Skeletal muscle satellite cell (primary cell): ENCODE measurements around the gene INVS.

ENCODE experiments used
- H3K27me3 ChIP-seq: 2 replicates; pipeline ENCODE4 v1.7.0; 2013; ENCODE audit warnings: low read length; ENCODE audit not compliant: control insufficient read depth, insufficient read depth
- H3K36me3 ChIP-seq: 2 replicates; pipeline ENCODE4 v1.7.0; 2013; ENCODE audit warnings: mild to moderate bottlenecking, control low read depth, low read length; ENCODE audit not compliant: insufficient read depth
- H3K4me1 ChIP-seq: 2 replicates; pipeline ENCODE4 v1.7.0; 2013; ENCODE audit warnings: low read length; ENCODE audit not compliant: control insufficient read depth, insufficient read depth
- H3K4me2 ChIP-seq: 2 replicates; pipeline ENCODE4 v1.7.0; 2013; ENCODE audit warnings: mild to moderate bottlenecking, low read length
- H3K4me3 ChIP-seq: 2 replicates; pipeline ENCODE4 v1.7.0; 2013; ENCODE audit warnings: low read length
- H3K9ac ChIP-seq: 2 replicates; pipeline ENCODE4 v1.7.0; 2013; ENCODE audit warnings: mild to moderate bottlenecking, low read depth, low read length, moderate library complexity
- H3K9me3 ChIP-seq: replicated peaks from 2 replicates; pipeline ENCODE4 v1.7.0; 2013; ENCODE audit warnings: mild to moderate bottlenecking, control low read depth, low read length

The INVS gene

GRCh38 chr9:100285601-100286000, 186.6 kb downstream of the INVS start:
- Histone ChIP-seq H3K9me3 (peaks cover 6% of the 10 kb centered on the region), H3K9ac (no peak overlapping the region), H3K4me3 (no peak overlapping the region), H3K4me1 (no peaks in the 10 kb centered on the region), H3K4me2 (no peak overlapping the region), H3K27me3 (no peaks in the 10 kb centered on the region), H3K36me3 (peaks cover 37% of the 10 kb centered on the region)

- Histone ChIP-seq H3K4me3 (no peak overlapping the region), H3K36me3 (peaks cover 40% of the 10 kb centered on the region), H3K27me3 (no peaks in the 10 kb centered on the region), H3K9ac (no peak overlapping the region), H3K4me2 (no peak overlapping the region), H3K4me1 (no peaks in the 10 kb centered on the region), H3K9me3 (peaks cover 6% of the 10 kb centered on the region)
Observed at GRCh38 chr9:100286257-100286656, 187.2 kb downstream of the INVS start.

GRCh38 chr9:100287186-100287585, 188.1 kb downstream of the INVS start:
- Histone ChIP-seq H3K4me2 (no peak overlapping the region), H3K4me3 (no peak overlapping the region), H3K27me3 (no peaks in the 10 kb centered on the region), H3K4me1 (no peaks in the 10 kb centered on the region), H3K36me3 (peaks cover 47% of the 10 kb centered on the region), H3K9me3 (peaks cover 6% of the 10 kb centered on the region), H3K9ac (no peak overlapping the region)

- Histone ChIP-seq H3K36me3 (peaks cover 57% of the 10 kb centered on the region), H3K9ac (no peak overlapping the region), H3K4me2 (no peak overlapping the region), H3K4me1 (no peaks in the 10 kb centered on the region), H3K9me3 (peaks cover under 1% of the 10 kb centered on the region), H3K4me3 (no peak overlapping the region), H3K27me3 (no peaks in the 10 kb centered on the region)
Observed at GRCh38 chr9:100290714-100291113, 191.7 kb downstream of the INVS start.

GRCh38 chr9:100292414-100292813, 193.4 kb downstream of the INVS start:
- H3K9ac ChIP-seq = no peak overlapping the region
- no peak overlapping the region for H3K4me3 ChIP-seq
- no peaks in the 10 kb centered on the region for H3K9me3 ChIP-seq
- H3K4me2 ChIP-seq = no peak overlapping the region
- H3K4me1 ChIP-seq = no peaks in the 10 kb centered on the region
- no peaks in the 10 kb centered on the region for H3K27me3 ChIP-seq
- H3K36me3 ChIP-seq = peaks cover 70% of the 10 kb centered on the region

- Histone ChIP-seq H3K9me3 (no peaks in the 10 kb centered on the region), H3K4me1 (no peaks in the 10 kb centered on the region), H3K4me2 (no peak overlapping the region), H3K27me3 (no peaks in the 10 kb centered on the region), H3K9ac (no peak overlapping the region), H3K36me3 (peaks cover 65% of the 10 kb centered on the region), H3K4me3 (no peak overlapping the region)
Observed at GRCh38 chr9:100294341-100294740, 195.3 kb downstream of the INVS start.

GRCh38 chr9:100294806-100295205, 195.8 kb downstream of the INVS start:
- Histone ChIP-seq H3K9ac (no peak overlapping the region), H3K4me1 (no peaks in the 10 kb centered on the region), H3K36me3 (peaks cover 65% of the 10 kb centered on the region), H3K4me2 (no peak overlapping the region), H3K9me3 (no peaks in the 10 kb centered on the region), H3K27me3 (no peaks in the 10 kb centered on the region), H3K4me3 (no peak overlapping the region)

- H3K9ac ChIP-seq = no peak overlapping the region
- no peaks in the 10 kb centered on the region for H3K27me3 ChIP-seq
- H3K4me1 ChIP-seq = no peaks in the 10 kb centered on the region
- H3K36me3 ChIP-seq = peaks cover 70% of the 10 kb centered on the region
- no peak overlapping the region for H3K4me2 ChIP-seq
- H3K4me3 ChIP-seq = no peak overlapping the region
- H3K9me3 ChIP-seq = no peaks in the 10 kb centered on the region
Observed at GRCh38 chr9:100295240-100295639, 196.2 kb downstream of the INVS start.

GRCh38 chr9:100296407-100296806, 197.4 kb downstream of the INVS start:
- no peaks in the 10 kb centered on the region for H3K9me3 ChIP-seq
- no peak overlapping the region for H3K4me2 ChIP-seq
- no peaks in the 10 kb centered on the region for H3K4me1 ChIP-seq
- H3K36me3 ChIP-seq = peaks cover 75% of the 10 kb centered on the region
- no peaks in the 10 kb centered on the region for H3K27me3 ChIP-seq
- no peak overlapping the region for H3K9ac ChIP-seq
- no peak overlapping the region for H3K4me3 ChIP-seq

GRCh38 chr9:100298378-100298777, 199.3 kb downstream of the INVS start:
- H3K4me3 ChIP-seq = no peak overlapping the region
- no peaks in the 10 kb centered on the region for H3K27me3 ChIP-seq
- H3K4me2 ChIP-seq = no peak overlapping the region
- no peaks in the 10 kb centered on the region for H3K4me1 ChIP-seq
- peaks cover 79% of the 10 kb centered on the region for H3K36me3 ChIP-seq
- H3K9me3 ChIP-seq = no peaks in the 10 kb centered on the region
- H3K9ac ChIP-seq = no peak overlapping the region

GRCh38 chr9:100303747-100304146, 204.7 kb downstream of the INVS start:
- no peak overlapping the region for H3K4me3 ChIP-seq
- H3K27me3 ChIP-seq = no peaks in the 10 kb centered on the region
- H3K36me3 ChIP-seq = peaks cover 57% of the 10 kb centered on the region
- no peak overlapping the region for H3K4me2 ChIP-seq
- H3K4me1 ChIP-seq = peaks cover 4% of the 10 kb centered on the region
- no peaks in the 10 kb centered on the region for H3K9me3 ChIP-seq
- no peak overlapping the region for H3K9ac ChIP-seq

GRCh38 chr9:100306283-100306682, 207.2 kb downstream of the INVS start:
- Histone ChIP-seq H3K27me3 (no peaks in the 10 kb centered on the region), H3K4me2 (no peak overlapping the region), H3K4me1 (peaks cover 17% of the 10 kb centered on the region), H3K9me3 (no peaks in the 10 kb centered on the region), H3K36me3 (peaks cover 54% of the 10 kb centered on the region), H3K4me3 (no peak overlapping the region), H3K9ac (no peak overlapping the region)
